CD4-positive, alpha-beta T cell treated with Interferon gamma for 1 hour (primary cell): ENCODE measurements around the gene DENND1A.
"Not testable (repeated sequence)": the region's sequence is repeated elsewhere in the genome, so short reads cannot be mapped to it uniquely, and the experiment has no call there.

ENCODE experiments used
- DNase-seq: peaks from one replicate; pipeline ENCODE4 v3.0.0-alpha.2; 2020

DENND1A gene

DNA sequence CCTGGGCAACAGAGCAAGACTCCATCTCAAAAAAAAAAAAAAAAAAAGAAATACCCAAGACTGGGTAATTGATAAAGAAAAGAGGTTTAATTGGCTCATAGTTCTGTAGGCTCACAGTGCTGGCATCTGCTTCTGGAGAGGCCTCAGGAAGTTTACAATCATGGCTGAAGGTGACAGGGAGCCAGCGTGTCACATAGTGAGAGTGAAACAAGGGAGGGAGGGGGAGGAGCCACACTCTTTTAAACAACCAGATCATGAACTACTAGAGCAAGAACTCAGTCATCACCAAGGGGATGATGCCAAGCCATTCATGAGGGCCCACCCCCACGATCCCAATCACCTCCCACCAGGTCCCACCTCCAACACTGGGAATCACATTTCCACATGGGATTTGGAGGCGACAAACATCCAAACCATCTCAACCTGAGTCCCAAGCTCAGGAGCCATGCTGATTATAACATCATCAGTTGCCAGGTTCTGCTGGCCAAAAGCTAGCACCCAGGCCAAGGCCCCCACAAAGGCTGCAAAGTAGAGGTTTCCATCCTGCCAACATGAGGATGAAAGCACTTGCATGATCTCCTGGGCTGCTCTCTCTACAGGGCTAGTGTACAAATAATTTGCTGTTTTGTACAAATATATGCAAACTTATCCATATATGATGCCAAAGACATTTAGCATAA is 15.3 kb downstream of the DENND1A start:
- no peak for DNase-seq

DNA sequence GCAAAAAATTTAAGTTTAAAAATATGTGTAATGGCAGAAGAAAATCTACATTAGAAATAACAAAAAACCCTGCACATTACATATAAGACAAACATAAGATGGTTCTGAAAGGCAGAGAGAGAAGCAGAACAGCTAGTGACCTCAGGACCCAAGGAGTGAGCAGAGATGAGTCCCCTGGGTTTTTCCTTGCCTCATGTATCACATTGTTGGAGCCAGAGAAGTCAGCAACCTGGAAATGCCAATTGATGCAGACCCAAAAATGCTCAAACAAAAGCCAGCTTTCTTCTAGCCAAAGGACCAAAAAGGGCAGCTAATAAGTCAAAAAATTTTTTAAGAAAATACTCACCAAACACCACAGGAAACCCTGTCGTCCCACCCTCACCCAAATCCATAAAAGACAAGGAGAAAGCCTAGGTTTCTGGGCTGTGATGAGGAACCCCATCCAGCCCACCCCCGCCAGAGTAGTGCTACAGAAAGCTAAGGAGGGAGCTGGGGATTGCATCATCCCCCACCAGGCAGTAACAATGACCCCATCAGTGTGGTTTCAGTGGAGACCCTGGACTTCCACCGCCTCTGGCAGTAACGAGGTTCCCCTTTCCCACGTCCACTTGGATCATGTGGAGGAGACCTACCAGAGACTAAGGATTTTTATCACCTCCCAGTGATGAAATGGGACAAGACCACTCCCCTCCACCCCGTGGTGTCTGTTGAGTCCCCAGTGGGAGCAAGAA is 17.6 kb downstream of the DENND1A start:
- DNase-seq = no peak

DNA sequence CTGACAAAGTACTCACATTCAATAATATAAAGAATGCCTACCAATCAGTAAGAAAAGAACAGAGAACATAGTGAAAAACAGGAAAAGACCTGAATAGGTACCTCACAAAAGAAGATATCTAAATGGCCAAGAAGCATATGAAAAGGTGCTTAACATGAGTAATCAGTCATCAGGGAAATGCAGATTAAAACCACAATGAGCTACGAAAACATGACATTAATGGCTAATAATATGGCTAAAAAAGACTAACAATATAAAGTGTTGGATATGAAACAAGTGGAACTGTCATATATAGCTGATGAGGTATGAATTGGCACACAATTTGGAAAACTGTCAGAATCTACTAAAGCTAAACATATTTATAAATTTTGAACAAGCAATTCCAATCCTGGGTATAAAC is 18.9 kb downstream of the DENND1A start:
- DNase-seq = no peak

DNA sequence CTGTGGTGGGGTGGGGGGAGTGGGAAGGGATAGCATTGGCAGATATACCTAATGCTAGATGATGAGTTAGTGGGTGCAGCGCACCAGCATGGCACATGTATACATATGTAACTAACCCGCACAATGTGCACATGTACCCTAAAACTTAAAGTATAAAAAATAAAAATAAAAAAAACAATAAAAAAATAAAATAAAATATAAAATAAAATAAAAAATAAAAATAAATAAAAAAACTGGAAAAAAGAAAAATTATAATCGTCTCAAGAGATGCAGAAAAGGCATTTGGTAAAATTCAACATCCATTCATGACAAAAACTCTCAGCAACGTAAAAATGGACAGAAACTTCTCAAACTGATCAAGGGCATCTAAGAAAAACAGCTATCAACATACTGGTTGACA is 20.7 kb downstream of the DENND1A start:
- not testable (repeated sequence) for DNase-seq

DNA sequence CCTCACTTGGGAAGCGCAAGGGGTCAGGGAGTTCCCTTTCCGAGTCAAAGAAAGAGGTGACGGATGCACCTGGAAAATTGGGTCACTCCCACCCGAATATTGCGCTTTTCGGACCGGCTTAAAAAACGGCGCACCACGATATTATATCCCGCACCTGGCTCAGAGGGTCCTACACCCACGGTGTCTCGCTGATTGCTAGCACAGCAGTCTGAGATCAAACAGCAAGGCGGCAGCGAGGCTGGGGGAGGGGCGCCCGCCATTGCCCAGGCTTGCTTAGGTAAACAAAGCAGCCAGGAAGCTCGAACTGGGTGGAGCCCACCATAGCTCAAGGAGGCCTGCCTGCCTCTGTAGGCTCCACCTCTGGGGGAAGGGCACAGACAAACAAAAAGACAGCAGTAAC is 26.4 kb downstream of the DENND1A start:
- not testable (repeated sequence) for DNase-seq

DNA sequence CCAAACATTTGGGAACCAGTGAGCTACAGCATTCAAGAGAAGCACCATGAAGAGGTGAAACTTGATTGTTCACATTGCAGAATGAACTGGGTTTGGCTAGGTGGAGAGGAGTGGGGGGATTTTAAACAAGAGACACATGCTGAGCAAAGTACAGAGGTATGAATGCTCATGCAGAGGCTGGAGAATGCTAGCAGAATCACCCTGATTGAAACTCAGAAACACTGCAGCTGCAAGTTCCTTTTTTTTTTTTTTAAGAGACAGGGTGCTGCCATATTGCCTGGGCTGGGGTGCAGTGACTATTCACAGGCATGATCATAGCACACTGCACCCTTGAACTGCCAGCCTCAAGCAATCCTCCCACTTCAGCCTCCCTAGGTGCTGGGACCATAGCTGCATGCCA is 35.1 kb downstream of the DENND1A start:
- DNase-seq = no peak

DNA sequence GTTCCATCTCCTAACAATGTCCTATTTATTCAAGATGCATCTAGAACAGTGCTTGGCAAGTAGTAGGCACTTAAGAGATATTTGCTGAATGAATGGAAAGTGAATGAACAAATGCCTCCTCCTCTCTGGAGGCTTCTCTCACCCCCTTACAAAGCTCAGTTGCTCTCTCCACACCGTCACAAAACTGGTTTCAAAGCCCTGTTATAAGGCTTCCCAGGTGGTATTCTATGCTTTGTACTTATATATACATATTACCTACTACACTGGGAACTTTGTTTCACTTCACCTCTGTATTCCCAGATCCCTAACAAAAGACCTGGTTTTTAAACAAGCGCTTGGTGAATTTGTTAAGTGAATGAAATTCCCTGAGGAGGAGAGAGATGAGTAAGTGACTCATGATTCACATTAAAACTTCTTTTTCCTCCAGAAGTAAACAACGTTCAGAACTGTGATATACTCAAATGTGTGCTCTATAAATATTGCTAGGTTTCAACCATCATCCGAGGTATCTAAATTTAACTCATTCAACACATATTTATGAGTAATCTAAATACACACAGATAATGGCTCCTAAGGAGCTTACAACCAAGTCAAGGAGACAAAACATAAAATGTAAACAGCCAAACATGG is 36.0 kb downstream of the DENND1A start:
- no peak for DNase-seq

DNA sequence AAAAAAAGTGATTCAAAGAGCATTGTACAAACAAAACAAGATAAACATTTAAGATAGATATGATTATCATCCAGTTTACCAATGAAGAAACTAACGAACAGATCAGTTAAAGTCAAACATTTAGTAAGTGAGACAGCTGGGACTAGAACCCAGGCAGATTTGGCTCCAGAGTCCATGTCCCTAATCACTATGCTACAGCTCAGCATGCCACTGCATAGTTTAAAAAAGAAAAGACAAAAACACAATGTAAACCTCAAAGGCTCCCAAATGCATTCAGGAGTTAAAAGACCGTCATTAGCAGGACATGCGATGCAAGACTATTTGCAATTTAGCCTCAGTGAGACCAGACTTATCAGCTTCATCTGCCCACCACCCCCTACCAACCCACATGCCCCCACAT is 36.8 kb downstream of the DENND1A start:
- DNase-seq = no peak

DNA sequence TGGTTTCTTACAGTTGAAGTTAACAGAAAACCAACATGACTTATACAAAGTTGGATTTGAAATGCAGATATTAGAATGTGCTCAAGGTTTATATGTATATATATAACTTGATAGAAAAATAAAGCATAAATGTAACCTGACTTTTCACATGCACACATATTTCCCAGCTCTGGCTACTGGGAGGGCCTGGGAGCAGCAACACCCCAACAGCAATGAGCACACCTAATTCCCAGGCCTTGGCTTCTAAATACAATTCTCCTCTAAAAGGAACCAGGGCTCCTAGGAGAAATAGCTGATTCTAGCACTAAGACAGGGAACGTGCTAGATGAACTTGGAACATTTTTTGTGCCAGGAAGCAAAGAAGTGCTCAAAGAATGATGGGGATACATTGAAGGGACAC is 42.1 kb downstream of the DENND1A start:
- no peak for DNase-seq

DNA sequence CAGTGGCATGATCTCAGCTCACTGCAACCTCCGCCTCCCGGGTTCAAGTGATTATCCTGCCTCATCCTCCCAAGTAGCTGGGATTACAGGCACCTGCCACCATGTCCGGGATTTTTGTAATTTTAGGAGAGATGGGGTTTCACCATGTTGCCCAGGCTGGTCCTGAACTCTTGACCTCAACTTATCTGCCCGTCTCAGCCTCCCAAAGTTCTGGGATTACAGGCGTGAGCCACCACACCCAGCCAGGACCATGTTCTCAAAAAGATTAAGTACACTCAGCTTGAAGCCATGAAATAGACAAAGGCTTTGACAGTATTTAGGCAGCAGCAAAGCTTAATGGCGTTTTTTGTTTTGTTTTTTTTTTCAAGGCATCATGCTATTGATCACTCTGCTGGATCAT is 44.1 kb downstream of the DENND1A start:
- DNase-seq = not testable (repeated sequence)

DNA sequence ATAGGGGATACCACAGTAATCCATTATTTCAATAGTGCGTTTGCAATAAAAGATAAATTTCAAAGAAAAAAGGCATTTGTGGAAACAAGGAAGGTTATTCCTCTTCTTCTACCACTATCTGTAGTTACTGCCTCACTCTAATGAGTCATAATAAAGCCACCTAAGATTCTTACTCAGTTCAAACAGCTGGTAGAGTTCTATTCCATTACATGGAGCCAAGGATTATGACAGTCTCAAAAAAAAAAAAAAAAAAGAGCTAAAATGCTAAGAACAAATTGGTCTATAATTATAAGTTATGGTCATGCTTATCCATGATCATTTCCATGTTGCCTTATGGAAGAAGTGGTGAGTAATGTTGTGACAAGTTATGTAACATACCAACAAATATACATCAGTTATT is 46.3 kb downstream of the DENND1A start:
- DNase-seq = no peak

DNA sequence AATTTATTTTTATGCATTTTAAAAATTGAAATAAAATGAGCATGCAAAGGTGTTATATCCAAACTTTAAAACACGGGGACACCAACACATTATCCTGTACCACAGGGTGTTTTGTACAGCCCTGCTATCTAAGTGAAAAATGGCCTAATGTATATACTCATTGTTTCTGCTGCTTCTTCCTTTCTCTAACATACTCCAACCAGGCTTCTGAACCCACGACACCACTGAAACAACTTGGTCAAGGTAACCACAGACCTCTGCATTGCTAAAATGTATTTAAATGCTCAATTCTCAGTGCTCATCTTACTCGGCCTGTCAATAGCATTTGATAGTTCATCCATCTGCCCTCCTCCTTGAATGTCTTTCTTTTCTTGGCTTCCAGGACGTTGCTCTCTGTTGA is 48.3 kb downstream of the DENND1A start:
- no peak for DNase-seq

DNA sequence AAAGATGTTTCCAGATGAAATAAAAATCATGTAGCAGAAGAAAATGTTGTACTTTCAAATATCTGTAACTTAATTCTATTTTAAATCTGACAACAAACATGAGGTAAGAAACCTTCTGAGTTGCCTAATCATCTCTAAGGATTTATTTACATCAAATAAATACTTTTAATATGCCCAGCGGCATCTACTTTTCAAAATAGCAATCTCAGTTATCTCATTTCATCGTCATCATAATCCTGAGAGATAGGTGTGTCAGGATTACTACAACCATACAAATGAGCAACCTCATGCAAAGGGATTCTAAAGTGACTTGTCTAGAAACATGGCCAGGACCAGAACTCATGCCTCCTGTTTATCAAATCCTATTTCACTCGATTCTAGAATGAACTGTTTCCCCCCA is 49.5 kb downstream of the DENND1A start:
- no peak for DNase-seq

DNA sequence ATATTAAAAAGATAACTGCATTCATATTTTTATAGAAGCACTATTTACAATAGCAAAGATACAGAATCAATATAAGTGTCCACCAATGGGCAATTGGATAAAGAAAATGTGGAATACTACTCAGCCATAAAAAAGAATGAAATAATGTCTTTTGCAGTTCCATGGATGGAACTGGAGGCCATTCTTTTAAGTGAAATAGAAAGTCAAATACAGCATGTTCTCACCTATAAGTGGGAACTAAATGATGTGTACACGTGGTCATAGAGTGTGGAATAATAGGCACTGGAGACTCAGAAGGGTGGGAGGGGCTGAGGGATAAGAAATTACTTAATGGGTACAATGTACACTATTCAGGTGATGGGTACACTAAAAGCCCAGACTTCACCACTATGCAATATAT is 53.2 kb downstream of the DENND1A start:
- no peak for DNase-seq

DNA sequence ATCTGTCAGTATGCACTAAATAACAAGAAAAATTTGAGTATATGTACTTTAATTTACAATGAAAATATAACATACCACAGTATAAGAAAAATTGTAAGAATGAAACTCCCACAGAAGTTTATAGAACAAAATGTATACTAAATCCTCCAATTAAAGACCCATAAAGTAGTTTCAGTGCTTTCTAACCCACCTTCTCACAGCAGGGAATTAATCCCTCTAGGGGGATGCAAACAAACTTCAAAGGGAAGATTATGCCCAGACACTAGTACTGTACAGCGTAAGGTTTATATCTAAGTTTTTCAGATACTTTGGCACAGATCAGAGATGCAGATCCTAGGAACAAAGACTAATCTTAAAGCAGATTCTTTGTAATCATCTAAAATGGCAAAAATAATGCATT is 57.2 kb downstream of the DENND1A start:
- no peak for DNase-seq

DNA sequence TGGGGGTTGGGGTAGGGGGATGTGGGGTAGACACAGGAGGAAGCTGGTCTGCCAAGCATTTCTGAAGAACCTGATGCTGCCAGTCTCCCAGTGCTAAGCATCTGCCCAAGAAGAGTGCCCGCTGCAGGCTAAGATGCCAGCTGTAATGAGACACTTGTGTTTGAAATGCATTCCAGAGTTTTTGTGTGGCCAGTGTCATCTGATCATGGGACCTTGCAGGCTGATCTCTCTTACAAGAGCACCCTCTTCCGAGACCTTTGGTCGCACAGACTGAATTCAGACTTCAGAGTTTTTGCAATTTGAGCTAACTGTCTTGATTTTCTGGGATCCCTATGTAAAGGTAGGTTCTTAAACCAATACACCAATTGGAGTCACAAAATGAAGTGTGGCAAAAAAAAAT is 58.1 kb downstream of the DENND1A start:
- DNase-seq = no peak

DNA sequence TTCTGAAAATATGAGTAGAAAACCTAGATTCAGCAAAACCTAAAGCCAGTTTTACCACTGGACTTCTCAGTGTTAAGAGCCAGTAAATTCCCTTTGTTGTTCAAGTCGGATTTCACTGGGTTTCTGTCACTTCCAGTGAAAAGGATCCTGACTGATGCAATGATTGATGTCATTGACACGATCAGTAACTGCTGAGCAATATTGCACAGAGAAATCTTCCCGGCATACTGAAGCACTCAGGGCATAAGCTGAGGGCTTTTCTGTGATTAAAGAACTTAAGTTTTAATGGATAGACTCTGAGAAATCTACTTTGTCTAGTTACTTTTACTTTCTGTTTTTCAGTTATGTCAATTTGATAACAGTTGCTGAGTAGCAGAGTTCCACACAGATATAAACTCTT is 61.9 kb downstream of the DENND1A start:
- no peak for DNase-seq

DNA sequence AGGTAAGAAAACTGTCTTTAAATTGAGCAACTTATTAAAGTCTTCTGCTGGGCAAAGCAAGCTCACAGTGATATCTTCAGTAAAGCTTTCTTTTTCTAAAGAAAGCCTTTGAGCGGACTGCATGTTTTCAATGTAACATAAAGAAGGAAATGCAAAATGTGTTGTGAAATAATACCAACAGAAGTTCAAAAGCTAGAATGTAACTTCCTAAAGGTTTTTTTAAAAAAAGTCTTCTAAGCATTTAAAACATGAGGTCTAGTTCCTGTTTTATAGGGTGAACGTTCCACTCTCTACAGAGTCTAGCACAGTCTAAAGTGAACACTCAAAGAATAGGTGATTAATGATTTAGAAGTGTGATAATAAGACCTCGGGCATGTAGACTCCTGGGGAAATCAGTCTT is 62.9 kb downstream of the DENND1A start:
- DNase-seq = no peak

DNA sequence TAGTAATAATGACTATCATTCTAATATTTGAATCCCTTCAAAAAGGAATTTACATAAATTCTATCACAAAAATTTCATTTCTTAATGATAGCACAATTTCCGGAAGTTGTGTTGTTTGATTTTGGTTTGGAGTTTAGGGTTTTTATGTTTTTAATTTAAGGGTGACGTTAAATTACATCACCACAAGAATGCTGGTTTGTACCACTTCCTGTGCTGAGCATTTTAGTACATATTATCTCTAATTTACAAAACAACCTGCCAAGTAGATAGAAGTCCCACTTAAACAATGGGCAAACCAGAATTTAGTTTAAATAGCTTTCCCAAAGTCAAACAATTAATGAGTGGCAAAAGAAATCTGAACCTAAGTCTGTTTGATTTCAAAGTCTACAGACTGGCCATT is 63.4 kb downstream of the DENND1A start:
- DNase-seq = no peak

DNA sequence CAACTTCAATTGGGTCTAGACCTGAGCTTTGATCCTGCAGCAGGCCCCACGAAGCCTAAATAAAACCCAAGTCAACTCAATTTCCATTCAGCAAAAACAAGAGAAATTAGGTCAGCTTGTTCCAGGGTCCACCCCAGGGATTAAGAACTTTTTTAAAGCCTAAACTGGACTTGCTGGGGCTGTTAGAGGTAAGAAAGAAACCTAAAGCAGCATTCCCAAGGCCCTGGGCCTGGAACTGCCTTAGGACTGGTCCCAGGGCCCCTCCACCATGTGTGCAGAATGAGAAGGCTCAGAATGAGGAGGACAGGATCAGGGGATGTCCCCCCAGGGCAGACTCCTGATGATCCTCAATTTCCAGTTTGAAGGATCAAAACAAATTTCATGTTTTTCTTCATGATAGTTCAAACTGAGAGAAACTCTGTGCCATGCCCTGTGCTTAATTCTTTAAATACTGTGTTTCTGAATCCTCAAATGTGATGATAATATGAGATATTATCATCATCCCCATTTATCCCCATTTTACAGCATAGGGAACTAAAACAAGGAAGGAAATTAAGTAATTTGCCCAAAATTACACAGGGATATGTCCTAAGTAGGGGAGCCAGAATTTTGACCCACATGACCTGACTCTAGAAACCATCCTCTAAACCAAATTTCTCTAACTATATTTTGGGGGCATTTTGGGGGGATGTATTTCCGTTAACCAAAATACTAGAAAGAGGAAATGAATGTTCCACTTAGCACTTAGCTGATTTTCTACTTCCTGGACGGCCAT is 64.5 kb downstream of the DENND1A start:
- DNase-seq = no peak

DNA sequence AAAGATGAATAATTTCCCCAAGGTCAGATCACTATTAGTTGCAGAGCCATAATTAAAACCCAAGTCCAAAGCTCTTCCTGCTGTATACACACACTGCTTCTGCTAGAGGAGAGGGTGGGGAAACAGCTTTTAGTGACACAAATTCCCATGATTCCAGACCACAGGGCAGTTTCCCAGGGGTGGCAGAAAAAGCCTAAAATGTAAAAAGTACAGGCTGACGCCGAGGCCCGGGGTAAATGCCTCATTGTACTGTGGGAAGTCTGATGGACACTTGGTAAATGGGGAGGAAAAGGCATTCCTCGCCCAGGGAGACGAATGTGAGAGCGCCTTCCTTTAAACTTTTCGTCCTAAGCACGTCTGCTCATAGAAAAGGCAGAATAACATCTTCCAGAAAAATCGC is 65.7 kb downstream of the DENND1A start:
- DNase-seq = no peak

DNA sequence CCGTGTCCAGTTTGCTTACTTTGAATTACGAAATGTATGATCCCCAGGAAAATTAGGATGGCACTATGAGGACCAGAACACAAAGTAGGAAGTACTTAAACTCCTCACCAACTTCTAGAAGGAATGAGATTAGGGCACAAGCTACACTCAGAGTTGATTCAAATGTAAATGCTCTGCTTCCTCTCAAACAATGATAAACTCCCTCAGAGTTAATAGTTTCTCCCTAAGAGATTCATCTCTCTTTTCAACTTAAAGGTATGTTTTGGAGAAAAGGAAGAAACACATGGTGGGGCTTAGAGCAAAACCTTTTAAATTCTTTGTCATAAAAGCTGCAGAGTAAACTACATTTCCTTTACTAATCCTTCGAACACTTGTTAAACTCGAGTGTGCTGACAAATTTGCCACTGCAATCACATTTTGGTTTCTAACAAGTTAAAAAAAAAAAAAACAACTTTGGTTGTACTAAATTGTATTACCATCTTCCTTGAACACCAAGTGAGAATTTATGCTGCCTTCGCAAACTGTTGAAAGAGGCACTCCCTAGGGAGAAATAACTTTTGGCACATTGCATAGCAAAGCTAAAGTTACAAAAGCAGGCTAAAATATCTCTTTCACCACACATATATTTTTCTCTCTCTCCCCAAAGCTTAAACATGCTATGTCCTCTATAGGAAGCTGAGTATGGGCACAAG is 66.6 kb downstream of the DENND1A start:
- DNase-seq = no peak

DNA sequence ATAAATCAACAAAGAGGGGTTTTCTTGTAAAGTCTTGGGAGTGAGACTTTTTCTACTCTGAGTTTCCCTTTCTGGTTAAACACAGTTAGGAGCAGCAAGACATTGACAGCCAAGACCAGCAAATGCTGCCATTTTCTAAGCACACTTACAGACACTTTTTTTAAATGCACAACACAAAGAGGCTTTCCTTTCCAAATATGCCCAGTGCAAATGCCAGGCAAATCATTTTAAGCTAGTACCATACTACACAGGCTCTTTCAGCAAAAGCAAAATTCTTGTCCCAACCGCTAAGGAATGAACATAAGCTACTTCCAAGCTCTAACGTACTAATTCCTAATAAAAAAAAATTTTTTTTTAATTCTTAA is 68.2 kb downstream of the DENND1A start:
- no peak for DNase-seq
